HEK293 (cell line): ENCODE data around the gene PCDHB7.
"Not testable (repeated sequence)": the region's sequence is repeated elsewhere in the genome, so short reads cannot be mapped to it uniquely, and the experiment has no call there.

Experiments used
- CTCF ChIA-PET: fragments of 350-600 bp; formaldehyde crosslinking; extraction: SDS; loops from one replicate; lab custom pipeline; 2021; ENCODE audit warnings: antibody characterized with exemption; lab: Yijun Ruan, JAX
- POLR2A ChIA-PET: fragments of 300-600 bp; formaldehyde crosslinking; extraction: SDS; loops from one replicate; lab custom pipeline; 2020; ENCODE audit warnings: antibody characterized with exemption, inconsistent platforms; lab: Yijun Ruan, JAX
- H3K27ac ChIP-seq: fragments of 200-500 bp; sonication (Bioruptor generic); 2 replicates; pipeline ENCODE4 v1.5.1; 2014; ENCODE audit warnings: low read depth, low read length, control low read depth, inconsistent platforms; ENCODE audit errors: extremely low read depth
- H3K36me3 ChIP-seq, 2 experiments: fragments of 200-500 bp in 1 of 2; sonication (Bioruptor generic) in 1 of 2; 1 replicate in 1 of 2; 2 replicates in 1 of 2; pipeline ENCODE4 v1.5.1; 2014 to 2017; ENCODE audit warnings: inconsistent platforms in 2 of 2, low read length in 2 of 2; ENCODE audit not compliant: control insufficient read depth in 2 of 2, insufficient read depth in 1 of 2
- H3K4me1 ChIP-seq: fragments of 200-500 bp; sonication (Bioruptor generic); 2 replicates; pipeline ENCODE4 v1.5.1; 2014; ENCODE audit warnings: mild to moderate bottlenecking, low read length, inconsistent platforms; ENCODE audit not compliant: control insufficient read depth, insufficient read depth
- H3K4me3 ChIP-seq: 2 replicates; pipeline ENCODE4 v1.5.1; 2011; ENCODE audit warnings: low read depth, mild to moderate bottlenecking, control low read depth, low read length, moderate library complexity
- H3K9me3 ChIP-seq: fragments of 200-500 bp; sonication (Bioruptor generic); 2 replicates; pipeline ENCODE4 v1.5.1; 2014; ENCODE audit warnings: low read depth, low read length, inconsistent platforms; ENCODE audit not compliant: control insufficient read depth, insufficient read depth
- BCL11A ChIP-seq: fragments of 450-650 bp; formaldehyde crosslinking; IDR thresholded peaks from 2 replicates; pipeline ENCODE4 v1.5.1; 2016; ENCODE audit warnings: low read depth, missing biosample characterization, missing genetic modification characterization
- KLF1 ChIP-seq: fragments of 450-650 bp; formaldehyde crosslinking; IDR thresholded peaks from 2 replicates; pipeline ENCODE4 v1.5.1; 2016; ENCODE audit warnings: missing biosample characterization, missing genetic modification characterization
- PATZ1 ChIP-seq: fragments of 450-650 bp; formaldehyde crosslinking; IDR thresholded peaks from 2 replicates; pipeline ENCODE4 v1.5.1; 2016; ENCODE audit warnings: missing biosample characterization, missing genetic modification characterization
- ZNF146 ChIP-seq: fragments of 450-650 bp; formaldehyde crosslinking; IDR thresholded peaks from 2 replicates; pipeline ENCODE4 v1.5.1; 2016; ENCODE audit warnings: missing biosample characterization, missing genetic modification characterization
- ZNF416 ChIP-seq: fragments of 450-650 bp; formaldehyde crosslinking; IDR thresholded peaks from 2 replicates; pipeline ENCODE4 v1.5.1; 2016; ENCODE audit warnings: missing biosample characterization, missing genetic modification characterization
- ZNF571 ChIP-seq: fragments of 450-650 bp; formaldehyde crosslinking; IDR thresholded peaks from 2 replicates; pipeline ENCODE4 v1.5.0; 2017; ENCODE audit warnings: missing biosample characterization, missing genetic modification characterization
- ZNF654 ChIP-seq: fragments of 450-650 bp; formaldehyde crosslinking; IDR thresholded peaks from 2 replicates; pipeline ENCODE4 v1.5.1; 2016; ENCODE audit warnings: low read depth, missing biosample characterization, missing genetic modification characterization
- ZNF677 ChIP-seq: fragments of 450-650 bp; IDR thresholded peaks from 2 replicates; pipeline ENCODE4 v1.5.0; 2018; ENCODE audit warnings: missing biosample characterization, mild to moderate bottlenecking, missing genetic modification characterization, moderate library complexity
- TF ChIP-seq, protein P1 (sequence below): fragments of 450-650 bp; formaldehyde crosslinking; IDR thresholded peaks from 2 replicates; pipeline ENCODE4 v1.5.1; 2016; ENCODE audit warnings: missing biosample characterization, missing genetic modification characterization

The PCDHB7 gene

GRCh38 chr5:141186897-141187512 is 14.6 kb downstream of the PCDHB7 start, which contains the start of gene PCDHB9:
TSS of gene PCDHB9 (plus strand) at chr5:141187161. CDS start at chr5:141187319, 158 bp downstream.
- Histone ChIP-seq H3K9me3 (no peaks in the 10 kb centered on the region), H3K27ac (no peak within 1 kb of the TSS)
- POLR2A ChIA-PET = no interaction called here

GRCh38 chr5:141188682-141189081 is 16.2 kb downstream of the PCDHB7 start:
- POLR2A ChIA-PET, H3K4me3 ChIP-seq, H3K36me3 ChIP-seq, H3K9me3 ChIP-seq, H3K4me1 ChIP-seq, CTCF ChIA-PET, H3K27ac ChIP-seq: not testable (repeated sequence)

More at GRCh38 chr5:141186897-141187512, 14.6 kb downstream of the PCDHB7 start, which contains the start of gene PCDHB9:
- H3K4me1 ChIP-seq = no peaks in the 10 kb centered on the region
- no peak for TF ChIP-seq ZNF146 (tag by site-specific recombination)
- TF ChIP-seq ZNF654 (tag by site-specific recombination) = peak; percentile 34; the same call in 1 of the 2 replicates
- H3K36me3 ChIP-seq = no peaks in the 10 kb centered on the region
- CTCF ChIA-PET = interaction anchor here (0.5 to 2.4 kb wide), 21 partner anchors 9 to 377 kb away, joined by 3 to 12 read pairs (median 4); partner anchors contain the start of genes PCDHB11, PCDHB15, PCDHB2 and PCDHB8
- H3K4me3 ChIP-seq = no peak within 1 kb of the TSS

DNA sequence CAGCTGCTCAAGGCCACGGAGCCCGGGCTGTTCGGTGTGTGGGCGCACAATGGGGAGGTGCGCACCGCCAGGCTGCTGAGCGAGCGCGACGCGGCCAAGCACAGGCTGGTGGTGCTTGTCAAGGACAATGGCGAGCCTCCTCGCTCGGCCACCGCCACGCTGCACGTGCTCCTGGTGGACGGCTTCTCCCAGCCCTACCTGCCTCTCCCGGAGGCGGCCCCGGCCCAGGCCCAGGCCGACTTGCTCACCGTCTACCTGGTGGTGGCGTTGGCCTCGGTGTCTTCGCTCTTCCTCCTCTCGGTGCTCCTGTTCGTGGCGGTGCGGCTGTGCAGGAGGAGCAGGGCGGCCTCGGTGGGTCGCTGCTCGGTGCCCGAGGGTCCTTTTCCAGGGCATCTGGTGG is 16.7 kb downstream of the PCDHB7 start:
- POLR2A ChIA-PET, CTCF ChIA-PET, H3K9me3 ChIP-seq, H3K4me1 ChIP-seq, H3K4me3 ChIP-seq, H3K36me3 ChIP-seq, H3K27ac ChIP-seq: not testable (repeated sequence)

- TF ChIP-seq ZNF654 (tag by site-specific recombination) (peak; percentile 62), ZNF677 (tag by site-specific recombination) (no peak), KLF1 (tag by site-specific recombination) (no peak), PATZ1 (tag by site-specific recombination) (no peak), ZNF571 (tag by site-specific recombination) (no peak), ZNF416 (tag by site-specific recombination) (no peak), BCL11A (tag by site-specific recombination) (no peak)
- TF ChIP-seq, protein P1, sequence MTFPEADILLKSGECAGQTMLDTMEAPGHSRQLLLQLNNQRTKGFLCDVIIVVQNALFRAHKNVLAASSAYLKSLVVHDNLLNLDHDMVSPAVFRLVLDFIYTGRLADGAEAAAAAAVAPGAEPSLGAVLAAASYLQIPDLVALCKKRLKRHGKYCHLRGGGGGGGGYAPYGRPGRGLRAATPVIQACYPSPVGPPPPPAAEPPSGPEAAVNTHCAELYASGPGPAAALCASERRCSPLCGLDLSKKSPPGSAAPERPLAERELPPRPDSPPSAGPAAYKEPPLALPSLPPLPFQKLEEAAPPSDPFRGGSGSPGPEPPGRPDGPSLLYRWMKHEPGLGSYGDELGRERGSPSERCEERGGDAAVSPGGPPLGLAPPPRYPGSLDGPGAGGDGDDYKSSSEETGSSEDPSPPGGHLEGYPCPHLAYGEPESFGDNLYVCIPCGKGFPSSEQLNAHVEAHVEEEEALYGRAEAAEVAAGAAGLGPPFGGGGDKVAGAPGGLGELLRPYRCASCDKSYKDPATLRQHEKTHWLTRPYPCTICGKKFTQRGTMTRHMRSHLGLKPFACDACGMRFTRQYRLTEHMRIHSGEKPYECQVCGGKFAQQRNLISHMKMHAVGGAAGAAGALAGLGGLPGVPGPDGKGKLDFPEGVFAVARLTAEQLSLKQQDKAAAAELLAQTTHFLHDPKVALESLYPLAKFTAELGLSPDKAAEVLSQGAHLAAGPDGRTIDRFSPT (tag by site-specific recombination) = no peak
- no peaks in the 10 kb centered on the region for H3K36me3 ChIP-seq
- no peak within 1 kb of the TSS for H3K27ac ChIP-seq
- no peaks in the 10 kb centered on the region for H3K4me1 ChIP-seq
- H3K4me3 ChIP-seq = no peak within 1 kb of the TSS
- CTCF ChIA-PET = interaction anchor here (0.6 to 2.2 kb wide), 18 partner anchors 11 to 1652 kb away, joined by 3 to 12 read pairs (median 3); partner anchors contain the start of genes PCDHB14, PCDHB16, PCDHB2 and PCDHGA2
- no peaks in the 10 kb centered on the region for H3K9me3 ChIP-seq
- POLR2A ChIA-PET = no interaction called here
Observed at GRCh38 chr5:141192110-141192725, 19.8 kb downstream of the PCDHB7 start, which contains the start of gene PCDHB10. TSS of gene PCDHB10 (plus strand) at chr5:141192353. CDS start at chr5:141192553, 200 bp downstream.

GRCh38 chr5:141194332-141194731 is 21.9 kb downstream of the PCDHB7 start:
- CTCF ChIA-PET, H3K4me1 ChIP-seq, H3K27ac ChIP-seq, POLR2A ChIA-PET, H3K9me3 ChIP-seq, H3K4me3 ChIP-seq, H3K36me3 ChIP-seq: not testable (repeated sequence)
